Suprapubic skin (tissue), 3 donors: ENCODE data around the gene HBG2.

Experiments
- EP300 ChIP-seq: sonication (generic); formaldehyde crosslinking; IDR thresholded peaks from one replicate; pipeline ENCODE4 v1.6.1; 2017; ENCODE audit warnings: antibody characterized with exemption
- POLR2A ChIP-seq, 2 donors: fragments of 450-650 bp; IDR thresholded peaks; one replicate each; pipeline ENCODE4 v1.6.1; 2017; ENCODE audit warnings: antibody characterized with exemption in 2 of 2, mild to moderate bottlenecking in 2 of 2, moderate library complexity in 2 of 2
- TF ChIP-seq, protein P1 (sequence below), 2 donors: fragments of 200-600 bp in 1 of 2; fragments of 450-650 bp in 1 of 2; sonication (generic) in 1 of 2; IDR thresholded peaks; one replicate each; pipeline ENCODE4 v1.5.1; 2016 to 2019; ENCODE audit warnings: antibody characterized with exemption in 2 of 2, mild to moderate bottlenecking in 1 of 2, moderate library complexity in 1 of 2

DNA sequence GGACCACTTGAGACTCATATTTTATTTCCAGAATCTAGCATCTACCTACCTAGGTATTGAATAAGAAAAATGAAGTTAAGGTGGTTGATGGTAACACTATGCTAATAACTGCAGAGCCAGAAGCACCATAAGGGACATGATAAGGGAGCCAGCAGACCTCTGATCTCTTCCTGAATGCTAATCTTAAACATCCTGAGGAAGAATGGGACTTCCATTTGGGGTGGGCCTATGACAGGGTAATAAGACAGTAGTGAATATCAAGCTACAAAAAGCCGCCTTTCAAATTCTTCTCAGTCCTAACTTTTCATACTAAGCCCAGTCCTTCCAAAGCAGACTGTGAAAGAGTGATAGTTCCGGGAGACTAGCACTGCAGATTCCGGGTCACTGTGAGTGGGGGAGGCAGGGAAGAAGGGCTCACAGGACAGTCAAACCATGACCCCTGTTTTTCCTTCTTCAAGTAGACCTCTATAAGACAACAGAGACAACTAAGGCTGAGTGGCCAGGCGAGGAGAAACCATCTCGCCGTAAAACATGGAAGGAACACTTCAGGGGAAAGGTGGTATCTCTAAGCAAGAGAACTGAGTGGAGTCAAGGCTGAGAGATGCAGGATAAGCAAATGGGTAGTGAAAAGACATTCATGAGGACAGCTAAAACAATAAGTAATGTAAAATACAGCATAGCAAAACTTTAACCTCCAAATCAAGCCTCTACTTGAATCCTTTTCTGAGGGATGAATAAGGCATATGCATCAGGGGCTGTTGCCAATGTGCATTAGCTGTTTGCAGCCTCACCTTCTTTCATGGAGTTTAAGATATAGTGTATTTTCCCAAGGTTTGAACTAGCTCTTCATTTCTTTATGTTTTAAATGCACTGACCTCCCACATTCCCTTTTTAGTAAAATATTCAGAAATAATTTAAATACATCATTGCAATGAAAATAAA lies 29.8 kb downstream of the HBG2 start:
- TF ChIP-seq, protein P1, sequence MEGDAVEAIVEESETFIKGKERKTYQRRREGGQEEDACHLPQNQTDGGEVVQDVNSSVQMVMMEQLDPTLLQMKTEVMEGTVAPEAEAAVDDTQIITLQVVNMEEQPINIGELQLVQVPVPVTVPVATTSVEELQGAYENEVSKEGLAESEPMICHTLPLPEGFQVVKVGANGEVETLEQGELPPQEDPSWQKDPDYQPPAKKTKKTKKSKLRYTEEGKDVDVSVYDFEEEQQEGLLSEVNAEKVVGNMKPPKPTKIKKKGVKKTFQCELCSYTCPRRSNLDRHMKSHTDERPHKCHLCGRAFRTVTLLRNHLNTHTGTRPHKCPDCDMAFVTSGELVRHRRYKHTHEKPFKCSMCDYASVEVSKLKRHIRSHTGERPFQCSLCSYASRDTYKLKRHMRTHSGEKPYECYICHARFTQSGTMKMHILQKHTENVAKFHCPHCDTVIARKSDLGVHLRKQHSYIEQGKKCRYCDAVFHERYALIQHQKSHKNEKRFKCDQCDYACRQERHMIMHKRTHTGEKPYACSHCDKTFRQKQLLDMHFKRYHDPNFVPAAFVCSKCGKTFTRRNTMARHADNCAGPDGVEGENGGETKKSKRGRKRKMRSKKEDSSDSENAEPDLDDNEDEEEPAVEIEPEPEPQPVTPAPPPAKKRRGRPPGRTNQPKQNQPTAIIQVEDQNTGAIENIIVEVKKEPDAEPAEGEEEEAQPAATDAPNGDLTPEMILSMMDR (IDR thresholded peaks at IDR 0.05) = no peak
- TF ChIP-seq POLR2A (IDR thresholded peaks at IDR 0.05) = no peak
- TF ChIP-seq EP300 = no peak
